ENCODE results near the gene FRMD5.

DNA sequence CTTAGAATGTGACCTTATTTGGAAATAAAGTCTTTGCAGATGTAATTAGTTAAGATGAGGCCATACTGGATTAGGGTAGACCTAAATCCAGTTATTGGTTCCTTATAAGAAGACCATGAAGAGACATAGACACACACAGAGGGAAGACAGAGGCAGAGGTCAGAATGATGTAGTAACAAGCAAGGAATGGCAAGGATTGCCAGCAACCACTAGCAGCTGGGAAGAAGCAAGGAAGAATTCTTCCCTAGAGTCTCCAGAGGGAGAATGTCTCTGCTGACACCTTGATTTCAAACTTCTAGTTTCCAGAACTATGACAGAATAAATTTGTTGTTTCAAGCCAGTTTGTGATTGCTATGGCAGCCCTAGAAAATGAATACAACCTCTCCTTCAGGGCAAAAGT lies 251.6 kb downstream of the FRMD5 start:
- TF ChIP-seq, protein P1, sequence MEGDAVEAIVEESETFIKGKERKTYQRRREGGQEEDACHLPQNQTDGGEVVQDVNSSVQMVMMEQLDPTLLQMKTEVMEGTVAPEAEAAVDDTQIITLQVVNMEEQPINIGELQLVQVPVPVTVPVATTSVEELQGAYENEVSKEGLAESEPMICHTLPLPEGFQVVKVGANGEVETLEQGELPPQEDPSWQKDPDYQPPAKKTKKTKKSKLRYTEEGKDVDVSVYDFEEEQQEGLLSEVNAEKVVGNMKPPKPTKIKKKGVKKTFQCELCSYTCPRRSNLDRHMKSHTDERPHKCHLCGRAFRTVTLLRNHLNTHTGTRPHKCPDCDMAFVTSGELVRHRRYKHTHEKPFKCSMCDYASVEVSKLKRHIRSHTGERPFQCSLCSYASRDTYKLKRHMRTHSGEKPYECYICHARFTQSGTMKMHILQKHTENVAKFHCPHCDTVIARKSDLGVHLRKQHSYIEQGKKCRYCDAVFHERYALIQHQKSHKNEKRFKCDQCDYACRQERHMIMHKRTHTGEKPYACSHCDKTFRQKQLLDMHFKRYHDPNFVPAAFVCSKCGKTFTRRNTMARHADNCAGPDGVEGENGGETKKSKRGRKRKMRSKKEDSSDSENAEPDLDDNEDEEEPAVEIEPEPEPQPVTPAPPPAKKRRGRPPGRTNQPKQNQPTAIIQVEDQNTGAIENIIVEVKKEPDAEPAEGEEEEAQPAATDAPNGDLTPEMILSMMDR (IDR thresholded peaks at IDR 0.05; ENCODE audit: low read length) = no peak
- no peak for TF ChIP-seq EZH2phosphoT487 (IDR thresholded peaks at IDR 0.05; ENCODE audit: low read length)
- no peak for TF ChIP-seq EZH2 (optimal IDR thresholded peaks at IDR 0.05; ENCODE audit: low read depth, low read length)

Measured in MM.1S (cell line).